K562 (cell line): ENCODE results near the gene ZNF326. TPM values are rescaled to one million over a fixed set of nuclear protein-coding genes. Genes with fewer than 3 reads are reported as not detected.
A peak's percentile ranks its signal among the peaks of the same experiment; 100 is the strongest.

Experiments used
- ARHGAP35 ChIP-seq: fragments of 450-650 bp; IDR thresholded peaks from 2 replicates; pipeline ENCODE4 v1.6.1; 2018; ENCODE audit not compliant: partially characterized antibody
- DDX20 ChIP-seq: fragments of 450-650 bp; IDR thresholded peaks from 2 replicates; pipeline ENCODE4 v1.6.1; 2016; ENCODE audit warnings: missing genetic modification characterization, low read depth, mild to moderate bottlenecking, missing compliant biosample characterization, moderate library complexity
- E2F4 ChIP-seq: sonication (generic); formaldehyde crosslinking; IDR thresholded peaks from 2 replicates; pipeline ENCODE4 v1.8.0; 2022; ENCODE audit warnings: mild to moderate bottlenecking, low read depth, missing genetic modification reagents
- EP300 ChIP-seq: IDR thresholded peaks from 2 replicates; pipeline ENCODE4 v1.6.1; 2012; ENCODE audit warnings: low read length, improper control_type of control experiment
- ETV6 ChIP-seq, 3 experiments: fragments of 150-350 bp in 1 of 3; sonication (generic) in 1 of 3; formaldehyde crosslinking in 1 of 3; IDR thresholded peaks; 2 replicates each; pipeline versions ENCODE4 v1.6.1 to v1.8.0; 2014 to 2022; ENCODE audit warnings: borderline replicate concordance in 2 of 3, low read depth in 2 of 3, antibody characterized with exemption in 1 of 3, low read length in 1 of 3, mild to moderate bottlenecking in 1 of 3, missing genetic modification reagents in 1 of 3
- FIP1L1 ChIP-seq: fragments of 200-400 bp; formaldehyde crosslinking; IDR thresholded peaks from 2 replicates; pipeline ENCODE4 v1.6.1; 2018; ENCODE audit warnings: mild to moderate bottlenecking, low read depth, low read length; ENCODE audit not compliant: poor library complexity, severe bottlenecking
- FOXJ3 ChIP-seq: sonication (generic); formaldehyde crosslinking; IDR thresholded peaks from 2 replicates; pipeline ENCODE4 v1.4.0; 2020; ENCODE audit warnings: mild to moderate bottlenecking, missing genetic modification reagents
- FUS ChIP-seq: fragments of 200-400 bp; formaldehyde crosslinking; optimal IDR thresholded peaks from 2 replicates; pipeline ENCODE3; 2017; ENCODE audit warnings: low read depth, low read length
- GMEB1 ChIP-seq: fragments of 250-450 bp; sonication (Bioruptor Pico); IDR thresholded peaks from 2 replicates; pipeline ENCODE4 v1.4.0; 2020; ENCODE audit warnings: mild to moderate bottlenecking
- HMG20B ChIP-seq: fragments of 250-450 bp; sonication (Bioruptor Pico); IDR thresholded peaks from 2 replicates; pipeline ENCODE4 v1.5.0; 2021; ENCODE audit warnings: mild to moderate bottlenecking
- KLF13 ChIP-seq: fragments of 450-650 bp; IDR thresholded peaks from 2 replicates; pipeline ENCODE4 v1.6.1; 2016; ENCODE audit warnings: missing genetic modification characterization, low read depth, mild to moderate bottlenecking, missing compliant biosample characterization, moderate library complexity, borderline replicate concordance
- NR2F6 ChIP-seq: fragments of 450-650 bp; formaldehyde crosslinking; IDR thresholded peaks from 2 replicates; pipeline ENCODE4 v1.4.0; 2020; ENCODE audit warnings: mild to moderate bottlenecking
- NUFIP1 ChIP-seq: fragments of 450-650 bp; IDR thresholded peaks from 2 replicates; pipeline ENCODE4 v1.6.1; 2018; ENCODE audit not compliant: partially characterized antibody
- SIX5 ChIP-seq, 2 experiments: IDR thresholded peaks; 2 replicates each; pipeline ENCODE4 v1.6.1; 2011; ENCODE audit warnings: low read length in 2 of 2, borderline replicate concordance in 1 of 2, low read depth in 1 of 2, mild to moderate bottlenecking in 1 of 2, moderate library complexity in 1 of 2; ENCODE audit not compliant: insufficient read depth in 1 of 2
- SMAD3 ChIP-seq: fragments of 450-650 bp; formaldehyde crosslinking; conservative IDR thresholded peaks from 2 replicates; pipeline ENCODE4 v1.4.0; 2020; ENCODE audit warnings: mild to moderate bottlenecking
- SREBF1 ChIP-seq: fragments of 150-350 bp; IDR thresholded peaks from 2 replicates; pipeline ENCODE4 v1.6.1; 2014; ENCODE audit warnings: antibody characterized with exemption, low read depth, low read length, borderline replicate concordance
- SREBF2 ChIP-seq: sonication (generic); formaldehyde crosslinking; IDR thresholded peaks from 2 replicates; pipeline ENCODE4 v1.4.0; 2020; ENCODE audit warnings: mild to moderate bottlenecking, missing genetic modification reagents
- TARDBP ChIP-seq: fragments of 450-650 bp; IDR thresholded peaks from 2 replicates; pipeline ENCODE4 v1.6.1; 2016
- USF1 ChIP-seq: sonication (generic); formaldehyde crosslinking; IDR thresholded peaks from 2 replicates; pipeline ENCODE4 v1.9.0; 2022; ENCODE audit warnings: mild to moderate bottlenecking, missing genetic modification reagents
- ZBTB34 ChIP-seq: fragments of 250-450 bp; sonication (Bioruptor Pico); IDR thresholded peaks from 2 replicates; pipeline ENCODE4 v1.8.0; 2021; ENCODE audit warnings: mild to moderate bottlenecking, moderate library complexity
- ZC3H4 ChIP-seq: sonication (generic); formaldehyde crosslinking; IDR thresholded peaks from 2 replicates; pipeline ENCODE4 v1.9.0; 2021; ENCODE audit warnings: missing genetic modification reagents, borderline replicate concordance
- ZEB2 ChIP-seq: fragments of 450-650 bp; IDR thresholded peaks from 2 replicates; pipeline ENCODE4 v1.6.1; 2016
- ZNF232 ChIP-seq: sonication (generic); formaldehyde crosslinking; IDR thresholded peaks from 2 replicates; pipeline ENCODE4 v1.8.0; 2022; ENCODE audit warnings: mild to moderate bottlenecking, missing genetic modification reagents
- polyA plus RNA-seq, 8 experiments: library from polyadenylated mRNA; depleted of rRNA in 4 of 8; stranded (reverse) in 5 of 8; unstranded in 3 of 8; fragments of >200 nt; fragmentation: Nextera tagmentation in 2 of 8; fragmentation: Illumina TruSeq in 1 of 8; extraction: Ambion mirVana in 2 of 8; extraction: Trizol in 1 of 8; gene quantifications; 2 replicates each; pipeline versions ENCODE4 v1.2.1 to v1.2.3, GENCODE V29; 2011 to 2014; ENCODE audit warnings: inconsistent platforms in 1 of 8, missing spikeins in 1 of 8
- total RNA-seq, 7 experiments: library from RNA; depleted of rRNA in 6 of 7; stranded (reverse); fragments of >200 nt in 6 of 7; fragmentation: Illumina TruSeq in 2 of 7; extraction: Trizol in 2 of 7; gene quantifications; 2 replicates each; pipeline versions ENCODE4 v1.2.1 to v1.2.3, GENCODE V29; 2011 to 2021; ENCODE audit warnings: low replicate concordance in 1 of 7

Gene ZNF326
- total and polyA plus RNA-seq, 9 of the 15 experiments (the other 6 are each of a cell fraction or from before 2014, with no cell fraction given): 7.2 to 33.2 (median 20.1) TPM

GRCh38 chr1:89994805-89995597 lies at the start of gene ZNF326 (continued):
- TF ChIP-seq EP300 (no peak), FOXJ3 (CRISPR knock-in tag) (no peak), NUFIP1 (no peak), SREBF1 (no peak), SIX5 (IDR thresholded peaks at IDR 0.05; ENCODE audit: borderline replicate concordance in 1 of 2, insufficient read depth in 1 of 2, low read depth in 1 of 2, low read length in 2 of 2) (0 out of 4 replicates have a peak, but pooled peaks of 1 of the 2 experiments have one; percentile 22), ARHGAP35 (no peak), ZEB2 (0 out of 2 replicates have a peak, but pooled peaks have one; percentile 20), ZBTB34 (CRISPR knock-in tag) (no peak), ETV6 (IDR thresholded peaks at IDR 0.05; ENCODE audit: borderline replicate concordance in 1 of 2, low read depth in 2 of 2, low read length in 1 of 2) (no peak; a peak in 1 of 4 replicates), ETV6 (CRISPR knock-in tag; IDR thresholded peaks at IDR 0.05; ENCODE audit: borderline replicate concordance) (no peak), DDX20 (tag) (no peak), USF1 (peak; percentile 71), ZNF232 (CRISPR knock-in tag) (no peak), KLF13 (tag) (peak; percentile 44; the same call in 1 of the 2 replicates), FUS (no peak), GMEB1 (CRISPR knock-in tag) (peak; percentile 71), TARDBP (0 out of 2 replicates have a peak, but pooled peaks have one; percentile 63), FIP1L1 (peak; percentile 29), NR2F6 (CRISPR knock-in tag) (no peak), HMG20B (no peak), SREBF2 (CRISPR knock-in tag) (no peak), E2F4 (0 out of 2 replicates have a peak, but pooled peaks have one; percentile 74), SMAD3 (CRISPR knock-in tag) (0 out of 2 replicates have a peak, but pooled peaks have one; percentile 36), ZC3H4 (CRISPR knock-in tag) (no peak)
